Astrocyte (in vitro differentiated cells and primary cell): ENCODE data around the gene IFT27. TPM values are rescaled to one million over a fixed set of nuclear protein-coding genes. Genes with fewer than 3 reads are reported as not detected.

Source experiments
- DNase-seq: peaks from one replicate; pipeline ENCODE4 v3.0.0-alpha.2; 2010; ENCODE audit warnings: low read depth
- FAIRE-seq: peaks from 2 replicates; lab custom pipeline; 2011; peaks lifted over from hg19 to GRCh38; lab: Jason Lieb, UNC
- H2AFZ ChIP-seq: 2 replicates; pipeline ENCODE4 v1.6.0; 2012; ENCODE audit warnings: low read depth, low read length, inconsistent platforms
- H3K27ac ChIP-seq: 2 replicates; pipeline ENCODE4 v1.5.1; 2011; ENCODE audit warnings: low read depth, low read length, inconsistent platforms
- H3K27me3 ChIP-seq: 2 replicates; pipeline ENCODE4 v1.6.0; 2011; ENCODE audit warnings: low read length, inconsistent platforms; ENCODE audit not compliant: insufficient read depth
- H3K36me3 ChIP-seq: 2 replicates; pipeline ENCODE4 v1.5.1; 2011; ENCODE audit warnings: low read length, inconsistent platforms; ENCODE audit not compliant: insufficient read depth
- H3K4me1 ChIP-seq: 2 replicates; pipeline ENCODE4 v1.5.1; 2011; ENCODE audit warnings: low read length, inconsistent platforms; ENCODE audit not compliant: insufficient read depth
- H3K4me2 ChIP-seq: 2 replicates; pipeline ENCODE4 v1.6.0; 2012; ENCODE audit warnings: low read length, inconsistent platforms
- H3K4me3 ChIP-seq: 2 replicates; pipeline ENCODE4 v1.5.1; 2011; ENCODE audit warnings: low read depth, mild to moderate bottlenecking, low read length, inconsistent platforms; ENCODE audit not compliant: insufficient read depth
- H3K79me2 ChIP-seq: 2 replicates; pipeline ENCODE4 v1.6.0; 2012; ENCODE audit warnings: mild to moderate bottlenecking, low read length, inconsistent platforms; ENCODE audit not compliant: insufficient read depth
- H3K9ac ChIP-seq: 2 replicates; pipeline ENCODE4 v1.6.0; 2012; ENCODE audit warnings: mild to moderate bottlenecking, low read length, inconsistent platforms
- H3K9me3 ChIP-seq: 2 replicates; pipeline ENCODE4 v1.5.1; 2012; ENCODE audit warnings: low read depth, mild to moderate bottlenecking, low read length, inconsistent platforms; ENCODE audit not compliant: insufficient read depth
- H4K20me1 ChIP-seq: 2 replicates; pipeline ENCODE4 v1.6.0; 2012; ENCODE audit warnings: low read length, inconsistent platforms; ENCODE audit not compliant: insufficient read depth
- H3K27ac Mint-ChIP-seq: one replicate; pipeline ENCODE4 v1.8.0; 2021; ENCODE audit warnings: mild to moderate bottlenecking, mixed read lengths; ENCODE audit not compliant: unreplicated experiment
- H3K27me3 Mint-ChIP-seq: one replicate; pipeline ENCODE4 v1.8.0; 2021; ENCODE audit warnings: low read depth, mixed read lengths; ENCODE audit not compliant: unreplicated experiment
- H3K36me3 Mint-ChIP-seq: one replicate; pipeline ENCODE4 v1.8.0; 2021; ENCODE audit warnings: low read depth, mixed read lengths; ENCODE audit not compliant: unreplicated experiment
- H3K4me1 Mint-ChIP-seq: one replicate; pipeline ENCODE4 v1.8.0; 2021; ENCODE audit warnings: low read depth, mixed read lengths; ENCODE audit not compliant: unreplicated experiment
- H3K4me3 Mint-ChIP-seq: one replicate; pipeline ENCODE4 v1.8.0; 2021; ENCODE audit warnings: mild to moderate bottlenecking, moderate library complexity, mixed read lengths; ENCODE audit not compliant: unreplicated experiment
- H3K9me3 Mint-ChIP-seq: one replicate; pipeline ENCODE4 v1.8.0; 2021; ENCODE audit warnings: mild to moderate bottlenecking, mixed read lengths; ENCODE audit not compliant: unreplicated experiment
- EZH2 ChIP-seq: IDR thresholded peaks from 2 replicates; pipeline ENCODE4 v1.6.1; 2012; ENCODE audit warnings: mild to moderate bottlenecking, low read length, inconsistent platforms; ENCODE audit not compliant: insufficient read depth
- total RNA-seq: library from RNA; stranded (reverse); gene quantifications from 2 replicates; pipeline ENCODE4 v1.2.1, GENCODE V29; 2021
- TF ChIP-seq, protein P1 (sequence below): IDR thresholded peaks from 2 replicates; pipeline ENCODE4 v1.5.1; 2011; ENCODE audit warnings: low read depth, mild to moderate bottlenecking, inconsistent platforms, low read length, moderate library complexity; ENCODE audit not compliant: insufficient read depth

IFT27 gene
- total RNA-seq, 1 donor from 2014 or later, result 30.1 TPM

DNA sequence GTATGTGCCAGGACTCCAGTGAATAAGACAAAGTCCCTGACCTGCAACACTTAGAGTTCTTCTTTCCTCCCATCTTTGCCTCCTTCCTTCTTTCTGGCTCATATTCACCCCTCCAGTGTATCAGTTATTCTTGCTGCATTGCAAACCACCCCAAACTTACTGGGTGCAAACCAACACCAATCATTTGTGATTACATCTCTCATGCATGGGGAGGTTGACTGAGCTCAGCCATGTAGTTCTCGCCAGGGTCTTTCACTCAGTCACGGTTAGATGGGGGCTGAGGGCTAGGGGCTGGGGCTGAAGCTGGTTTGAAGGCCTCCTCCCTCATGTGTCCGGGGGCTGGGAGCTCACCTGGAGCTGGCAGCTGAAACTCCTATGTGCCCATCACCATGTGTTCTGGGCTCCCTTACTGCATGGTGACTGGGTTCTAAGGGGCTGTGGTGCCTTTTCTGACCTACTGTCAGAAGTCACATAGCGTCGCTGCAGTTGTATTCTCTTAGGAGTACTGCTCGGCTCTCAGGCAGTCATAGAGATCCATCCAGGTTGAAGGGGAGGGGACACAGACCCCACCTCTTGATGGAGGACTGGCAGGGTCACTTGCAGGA, 37.4 kb downstream of the IFT27 start:
- H3K27me3 ChIP-seq, result peaks cover 14% of the 10 kb centered on the region
- Mint-ChIP-seq H3K36me3 (no peaks in the 10 kb centered on the region), H3K27ac (no peak overlapping the region), H3K4me3 (no peak overlapping the region), H3K27me3 (peaks cover 52% of the 10 kb centered on the region), H3K9me3 (peaks cover 6% of the 10 kb centered on the region), H3K4me1 (no peaks in the 10 kb centered on the region)
- no peak overlapping the region for H3K4me2 ChIP-seq
- H2AFZ ChIP-seq, result no peak overlapping the region
- H3K4me1 ChIP-seq, result no peaks in the 10 kb centered on the region
- no peaks in the 10 kb centered on the region for H3K9me3 ChIP-seq
- H3K36me3 ChIP-seq, result no peaks in the 10 kb centered on the region
- FAIRE-seq, result no peak
- H3K9ac ChIP-seq, result no peak overlapping the region
- TF ChIP-seq, protein P1, sequence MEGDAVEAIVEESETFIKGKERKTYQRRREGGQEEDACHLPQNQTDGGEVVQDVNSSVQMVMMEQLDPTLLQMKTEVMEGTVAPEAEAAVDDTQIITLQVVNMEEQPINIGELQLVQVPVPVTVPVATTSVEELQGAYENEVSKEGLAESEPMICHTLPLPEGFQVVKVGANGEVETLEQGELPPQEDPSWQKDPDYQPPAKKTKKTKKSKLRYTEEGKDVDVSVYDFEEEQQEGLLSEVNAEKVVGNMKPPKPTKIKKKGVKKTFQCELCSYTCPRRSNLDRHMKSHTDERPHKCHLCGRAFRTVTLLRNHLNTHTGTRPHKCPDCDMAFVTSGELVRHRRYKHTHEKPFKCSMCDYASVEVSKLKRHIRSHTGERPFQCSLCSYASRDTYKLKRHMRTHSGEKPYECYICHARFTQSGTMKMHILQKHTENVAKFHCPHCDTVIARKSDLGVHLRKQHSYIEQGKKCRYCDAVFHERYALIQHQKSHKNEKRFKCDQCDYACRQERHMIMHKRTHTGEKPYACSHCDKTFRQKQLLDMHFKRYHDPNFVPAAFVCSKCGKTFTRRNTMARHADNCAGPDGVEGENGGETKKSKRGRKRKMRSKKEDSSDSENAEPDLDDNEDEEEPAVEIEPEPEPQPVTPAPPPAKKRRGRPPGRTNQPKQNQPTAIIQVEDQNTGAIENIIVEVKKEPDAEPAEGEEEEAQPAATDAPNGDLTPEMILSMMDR, result no peak
- H4K20me1 ChIP-seq, result no peaks in the 10 kb centered on the region
- no peak overlapping the region for H3K27ac ChIP-seq
- no peak overlapping the region for H3K4me3 ChIP-seq
- H3K79me2 ChIP-seq, result no peaks in the 10 kb centered on the region
- no peak for DNase-seq

GRCh38 chr22:36737776-36738175, 38.1 kb downstream of the IFT27 start:
- FAIRE-seq (no peak), DNase-seq (no peak)
- H3K36me3 Mint-ChIP-seq, result no peaks in the 10 kb centered on the region
- Histone ChIP-seq H3K4me3 (no peak overlapping the region), H3K79me2 (no peaks in the 10 kb centered on the region), H3K27ac (no peak overlapping the region), H3K9ac (no peak overlapping the region), H3K4me2 (no peak overlapping the region), H2AFZ (no peak overlapping the region), H3K4me1 (no peaks in the 10 kb centered on the region), H3K9me3 (no peaks in the 10 kb centered on the region), H3K36me3 (no peaks in the 10 kb centered on the region), H4K20me1 (no peaks in the 10 kb centered on the region), H3K27me3 (peaks cover 14% of the 10 kb centered on the region)
- H3K27me3 Mint-ChIP-seq, result peaks cover 51% of the 10 kb centered on the region
- H3K9me3 Mint-ChIP-seq, result peaks cover 6% of the 10 kb centered on the region
- TF ChIP-seq, protein P1, result no peak
- no peak for TF ChIP-seq EZH2
- H3K4me3 Mint-ChIP-seq, result no peak overlapping the region
- no peak overlapping the region for H3K27ac Mint-ChIP-seq
- no peaks in the 10 kb centered on the region for H3K4me1 Mint-ChIP-seq

DNA sequence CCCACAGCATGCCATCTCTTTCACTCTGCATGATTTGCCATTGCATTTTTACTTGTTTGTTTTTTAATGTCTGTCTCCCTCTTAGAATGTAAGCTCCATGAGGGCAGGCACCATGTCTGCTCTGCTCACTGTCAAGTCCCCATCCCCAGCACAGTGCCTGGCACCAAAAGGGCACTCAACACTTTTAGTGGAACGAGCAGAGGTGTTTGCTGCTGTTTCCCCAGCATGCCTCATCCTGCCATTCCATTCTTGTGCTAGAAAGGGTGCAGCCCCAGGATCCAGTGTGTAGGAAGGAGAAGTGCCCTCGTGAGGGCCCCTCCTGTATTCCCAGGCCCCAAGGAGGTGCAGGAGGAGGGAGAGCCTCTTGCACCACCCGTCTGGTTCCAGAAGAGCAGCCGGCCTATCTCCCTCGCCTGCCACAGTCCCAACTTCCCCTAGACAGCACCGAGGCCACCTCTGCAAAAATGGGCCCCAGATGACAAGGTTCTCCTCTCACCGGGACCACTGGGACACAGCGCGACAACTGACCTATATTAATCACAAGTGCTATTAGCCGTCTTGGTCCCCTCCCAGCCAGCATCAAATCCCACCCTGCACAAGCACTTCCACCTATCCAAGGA, 39.1 kb downstream of the IFT27 start:
- no peaks in the 10 kb centered on the region for H4K20me1 ChIP-seq
- H3K36me3 ChIP-seq, result no peaks in the 10 kb centered on the region
- Mint-ChIP-seq H3K36me3 (no peaks in the 10 kb centered on the region), H3K27me3 (peaks cover 57% of the 10 kb centered on the region), H3K27ac (peak overlapping the region; percentile 43), H3K4me1 (no peaks in the 10 kb centered on the region), H3K4me3 (no peak overlapping the region), H3K9me3 (peaks cover 4% of the 10 kb centered on the region)
- no peak overlapping the region for H3K4me2 ChIP-seq
- DNase-seq (no peak), FAIRE-seq (no peak)
- no peak overlapping the region for H2AFZ ChIP-seq
- no peak overlapping the region for H3K4me3 ChIP-seq
- TF ChIP-seq, protein P1, result no peak
- no peak for TF ChIP-seq EZH2
- H3K79me2 ChIP-seq, result no peaks in the 10 kb centered on the region
- H3K4me1 ChIP-seq, result no peaks in the 10 kb centered on the region
- peaks cover 14% of the 10 kb centered on the region for H3K27me3 ChIP-seq
- H3K9ac ChIP-seq, result no peak overlapping the region
- no peaks in the 10 kb centered on the region for H3K9me3 ChIP-seq
- H3K27ac ChIP-seq, result no peak overlapping the region
